ENCODE data around the gene OSCP1.

DNA sequence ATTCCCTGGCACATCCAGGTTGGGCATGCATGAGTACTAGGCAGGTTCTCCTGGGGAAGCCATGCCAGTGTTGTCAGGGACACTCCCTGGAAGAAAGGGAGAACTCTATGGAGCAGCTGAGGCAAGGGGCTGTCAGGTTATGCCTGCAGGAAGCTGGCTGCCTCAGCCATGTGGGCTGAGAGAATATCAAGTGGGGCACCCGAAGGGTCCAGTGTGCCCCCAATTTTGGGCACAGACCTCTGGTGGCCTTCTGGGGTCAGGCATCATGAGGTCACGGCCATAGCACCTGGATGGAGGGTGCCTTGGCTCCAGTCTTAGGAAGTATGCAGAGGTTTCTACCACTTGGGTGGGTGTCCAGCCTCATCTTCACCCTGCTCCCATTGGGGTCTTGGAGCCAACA, 29.9 kb upstream of the OSCP1 start:
- TF ChIP-seq, protein P1, sequence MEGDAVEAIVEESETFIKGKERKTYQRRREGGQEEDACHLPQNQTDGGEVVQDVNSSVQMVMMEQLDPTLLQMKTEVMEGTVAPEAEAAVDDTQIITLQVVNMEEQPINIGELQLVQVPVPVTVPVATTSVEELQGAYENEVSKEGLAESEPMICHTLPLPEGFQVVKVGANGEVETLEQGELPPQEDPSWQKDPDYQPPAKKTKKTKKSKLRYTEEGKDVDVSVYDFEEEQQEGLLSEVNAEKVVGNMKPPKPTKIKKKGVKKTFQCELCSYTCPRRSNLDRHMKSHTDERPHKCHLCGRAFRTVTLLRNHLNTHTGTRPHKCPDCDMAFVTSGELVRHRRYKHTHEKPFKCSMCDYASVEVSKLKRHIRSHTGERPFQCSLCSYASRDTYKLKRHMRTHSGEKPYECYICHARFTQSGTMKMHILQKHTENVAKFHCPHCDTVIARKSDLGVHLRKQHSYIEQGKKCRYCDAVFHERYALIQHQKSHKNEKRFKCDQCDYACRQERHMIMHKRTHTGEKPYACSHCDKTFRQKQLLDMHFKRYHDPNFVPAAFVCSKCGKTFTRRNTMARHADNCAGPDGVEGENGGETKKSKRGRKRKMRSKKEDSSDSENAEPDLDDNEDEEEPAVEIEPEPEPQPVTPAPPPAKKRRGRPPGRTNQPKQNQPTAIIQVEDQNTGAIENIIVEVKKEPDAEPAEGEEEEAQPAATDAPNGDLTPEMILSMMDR (IDR thresholded peaks at IDR 0.05): no peak
- TF ChIP-seq, protein P2, sequence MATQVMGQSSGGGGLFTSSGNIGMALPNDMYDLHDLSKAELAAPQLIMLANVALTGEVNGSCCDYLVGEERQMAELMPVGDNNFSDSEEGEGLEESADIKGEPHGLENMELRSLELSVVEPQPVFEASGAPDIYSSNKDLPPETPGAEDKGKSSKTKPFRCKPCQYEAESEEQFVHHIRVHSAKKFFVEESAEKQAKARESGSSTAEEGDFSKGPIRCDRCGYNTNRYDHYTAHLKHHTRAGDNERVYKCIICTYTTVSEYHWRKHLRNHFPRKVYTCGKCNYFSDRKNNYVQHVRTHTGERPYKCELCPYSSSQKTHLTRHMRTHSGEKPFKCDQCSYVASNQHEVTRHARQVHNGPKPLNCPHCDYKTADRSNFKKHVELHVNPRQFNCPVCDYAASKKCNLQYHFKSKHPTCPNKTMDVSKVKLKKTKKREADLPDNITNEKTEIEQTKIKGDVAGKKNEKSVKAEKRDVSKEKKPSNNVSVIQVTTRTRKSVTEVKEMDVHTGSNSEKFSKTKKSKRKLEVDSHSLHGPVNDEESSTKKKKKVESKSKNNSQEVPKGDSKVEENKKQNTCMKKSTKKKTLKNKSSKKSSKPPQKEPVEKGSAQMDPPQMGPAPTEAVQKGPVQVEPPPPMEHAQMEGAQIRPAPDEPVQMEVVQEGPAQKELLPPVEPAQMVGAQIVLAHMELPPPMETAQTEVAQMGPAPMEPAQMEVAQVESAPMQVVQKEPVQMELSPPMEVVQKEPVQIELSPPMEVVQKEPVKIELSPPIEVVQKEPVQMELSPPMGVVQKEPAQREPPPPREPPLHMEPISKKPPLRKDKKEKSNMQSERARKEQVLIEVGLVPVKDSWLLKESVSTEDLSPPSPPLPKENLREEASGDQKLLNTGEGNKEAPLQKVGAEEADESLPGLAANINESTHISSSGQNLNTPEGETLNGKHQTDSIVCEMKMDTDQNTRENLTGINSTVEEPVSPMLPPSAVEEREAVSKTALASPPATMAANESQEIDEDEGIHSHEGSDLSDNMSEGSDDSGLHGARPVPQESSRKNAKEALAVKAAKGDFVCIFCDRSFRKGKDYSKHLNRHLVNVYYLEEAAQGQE (IDR thresholded peaks at IDR 0.05; ENCODE audit: insufficient read depth in 1 of 2, low read depth in 2 of 2, low read length in 1 of 2): no peak
- TF ChIP-seq POLR2AphosphoS5 (IDR thresholded peaks at IDR 0.05; ENCODE audit: low read depth, low read length) (no peak), SIN3A (IDR thresholded peaks at IDR 0.05; ENCODE audit: borderline replicate concordance, insufficient read depth, low read depth, low read length) (no peak), TCF7L2 (IDR thresholded peaks at IDR 0.05; ENCODE audit: low read depth, low read length) (no peak)
